Measurements from ENCODE around the gene CACUL1.

The CACUL1 gene

GRCh38 chr10:118769898-118770600 lies 15.3 kb upstream of the CACUL1 start:
- TF ChIP-seq, protein P1, sequence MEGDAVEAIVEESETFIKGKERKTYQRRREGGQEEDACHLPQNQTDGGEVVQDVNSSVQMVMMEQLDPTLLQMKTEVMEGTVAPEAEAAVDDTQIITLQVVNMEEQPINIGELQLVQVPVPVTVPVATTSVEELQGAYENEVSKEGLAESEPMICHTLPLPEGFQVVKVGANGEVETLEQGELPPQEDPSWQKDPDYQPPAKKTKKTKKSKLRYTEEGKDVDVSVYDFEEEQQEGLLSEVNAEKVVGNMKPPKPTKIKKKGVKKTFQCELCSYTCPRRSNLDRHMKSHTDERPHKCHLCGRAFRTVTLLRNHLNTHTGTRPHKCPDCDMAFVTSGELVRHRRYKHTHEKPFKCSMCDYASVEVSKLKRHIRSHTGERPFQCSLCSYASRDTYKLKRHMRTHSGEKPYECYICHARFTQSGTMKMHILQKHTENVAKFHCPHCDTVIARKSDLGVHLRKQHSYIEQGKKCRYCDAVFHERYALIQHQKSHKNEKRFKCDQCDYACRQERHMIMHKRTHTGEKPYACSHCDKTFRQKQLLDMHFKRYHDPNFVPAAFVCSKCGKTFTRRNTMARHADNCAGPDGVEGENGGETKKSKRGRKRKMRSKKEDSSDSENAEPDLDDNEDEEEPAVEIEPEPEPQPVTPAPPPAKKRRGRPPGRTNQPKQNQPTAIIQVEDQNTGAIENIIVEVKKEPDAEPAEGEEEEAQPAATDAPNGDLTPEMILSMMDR (IDR thresholded peaks at IDR 0.05; ENCODE audit: control insufficient read depth, insufficient read depth, low read depth, low read length, missing control alignments), result no peak
- H3K4me3 ChIP-seq (ENCODE audit: control insufficient read depth, low read depth, low read length), result no peak overlapping the region
- DNase-seq (ENCODE audit: low read depth), result no peak

- TF ChIP-seq, protein P1 (IDR thresholded peaks at IDR 0.05; ENCODE audit: control insufficient read depth, insufficient read depth, low read depth, low read length, missing control alignments), result no peak
- no peak overlapping the region for H3K4me3 ChIP-seq (ENCODE audit: control insufficient read depth, low read depth, low read length)
- no peak for DNase-seq (ENCODE audit: low read depth)
Observed at GRCh38 chr10:118768041-118768919, 13.5 kb upstream of the CACUL1 start.

GRCh38 chr10:118767297-118768040 lies 12.7 kb upstream of the CACUL1 start:
- DNase-seq (ENCODE audit: low read depth), result no peak
- no peak overlapping the region for H3K4me3 ChIP-seq (ENCODE audit: control insufficient read depth, low read depth, low read length)
- TF ChIP-seq, protein P1 (IDR thresholded peaks at IDR 0.05; ENCODE audit: control insufficient read depth, insufficient read depth, low read depth, low read length, missing control alignments), result no peak

DNA sequence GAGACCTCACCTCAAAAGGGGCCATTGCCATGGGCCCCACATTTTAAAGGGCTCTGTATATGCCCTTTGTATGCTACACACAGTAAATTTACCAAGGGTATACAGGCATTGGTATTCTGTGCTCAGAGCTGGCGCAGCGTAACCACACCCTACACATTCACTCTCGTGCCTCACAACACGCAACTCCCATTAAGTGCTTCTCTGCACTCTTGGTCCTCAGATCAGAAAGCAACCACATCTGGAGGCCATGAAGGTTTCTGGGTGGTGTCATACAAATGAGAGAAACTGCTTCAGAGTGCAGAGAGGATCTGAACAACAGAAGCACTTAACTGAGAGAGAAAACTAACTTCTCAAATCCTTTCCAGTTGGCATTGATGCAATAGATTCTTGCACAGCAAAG lies 9.4 kb upstream of the CACUL1 start:
- TF ChIP-seq, protein P1 (IDR thresholded peaks at IDR 0.05; ENCODE audit: control insufficient read depth, insufficient read depth, low read depth, low read length, missing control alignments), result no peak
- DNase-seq (ENCODE audit: low read depth), result no peak
- no peak overlapping the region for H3K4me3 ChIP-seq (ENCODE audit: control insufficient read depth, low read depth, low read length)

DNA sequence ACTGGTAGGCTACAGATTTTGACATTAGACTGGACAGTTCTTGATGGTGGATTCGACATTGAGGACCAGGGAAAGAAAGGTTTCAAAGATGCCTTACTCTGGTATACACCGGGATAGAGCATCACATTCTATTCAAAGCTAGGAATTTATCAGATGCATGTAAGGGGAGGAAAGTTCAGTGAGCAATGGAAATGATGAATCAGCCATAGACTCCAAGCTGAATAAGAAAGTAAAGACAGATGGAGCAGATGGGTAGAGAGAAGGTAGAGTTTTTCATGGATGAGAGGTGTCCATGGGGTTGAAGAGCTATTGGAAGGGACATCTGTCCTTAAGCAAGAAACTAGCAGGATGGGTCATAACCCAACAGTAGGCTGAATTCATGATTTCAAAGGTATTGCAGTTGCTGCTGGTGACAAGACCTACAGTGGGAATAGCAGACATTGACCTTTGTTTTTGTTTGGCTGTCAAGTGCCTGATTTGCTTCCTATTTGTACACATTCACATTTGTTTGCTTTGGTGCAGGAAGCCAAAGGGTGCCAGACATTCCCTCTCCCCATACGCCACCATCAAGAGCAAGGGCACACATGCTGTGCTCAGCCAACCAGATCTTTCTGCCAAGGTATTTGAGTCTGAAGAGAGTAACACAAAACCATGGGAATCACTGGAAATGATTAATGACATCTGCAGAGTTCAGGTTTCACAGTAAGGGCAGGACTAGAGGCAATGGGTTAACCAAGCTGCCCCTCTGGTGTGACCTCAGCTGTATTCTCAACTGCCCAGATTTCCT lies 8.6 kb upstream of the CACUL1 start:
- H3K4me3 ChIP-seq (ENCODE audit: control insufficient read depth, low read depth, low read length), result no peak overlapping the region
- DNase-seq (ENCODE audit: low read depth), result no peak
- TF ChIP-seq, protein P1 (IDR thresholded peaks at IDR 0.05; ENCODE audit: control insufficient read depth, insufficient read depth, low read depth, low read length, missing control alignments), result no peak

- TF ChIP-seq, protein P1 (IDR thresholded peaks at IDR 0.05; ENCODE audit: control insufficient read depth, insufficient read depth, low read depth, low read length, missing control alignments), result no peak
- H3K4me3 ChIP-seq (ENCODE audit: control insufficient read depth, low read depth, low read length), result no peak overlapping the region
- no peak for DNase-seq (ENCODE audit: low read depth)
Observed at GRCh38 chr10:118760265-118760664, 5.5 kb upstream of the CACUL1 start.
